NOMO-1 (cell line): ENCODE measurements around the gene SPOCK2.
"Not testable (repeated sequence)": the region's sequence is repeated elsewhere in the genome, so short reads cannot be mapped to it uniquely, and the experiment has no call there.

Experiments used
- DNase-seq, 2 experiments: peaks; one replicate each; lab custom pipeline; 2025; ENCODE audit not compliant: unreplicated experiment in 2 of 2; lab: John Stamatoyannopoulos, UW

SPOCK2 gene

DNA sequence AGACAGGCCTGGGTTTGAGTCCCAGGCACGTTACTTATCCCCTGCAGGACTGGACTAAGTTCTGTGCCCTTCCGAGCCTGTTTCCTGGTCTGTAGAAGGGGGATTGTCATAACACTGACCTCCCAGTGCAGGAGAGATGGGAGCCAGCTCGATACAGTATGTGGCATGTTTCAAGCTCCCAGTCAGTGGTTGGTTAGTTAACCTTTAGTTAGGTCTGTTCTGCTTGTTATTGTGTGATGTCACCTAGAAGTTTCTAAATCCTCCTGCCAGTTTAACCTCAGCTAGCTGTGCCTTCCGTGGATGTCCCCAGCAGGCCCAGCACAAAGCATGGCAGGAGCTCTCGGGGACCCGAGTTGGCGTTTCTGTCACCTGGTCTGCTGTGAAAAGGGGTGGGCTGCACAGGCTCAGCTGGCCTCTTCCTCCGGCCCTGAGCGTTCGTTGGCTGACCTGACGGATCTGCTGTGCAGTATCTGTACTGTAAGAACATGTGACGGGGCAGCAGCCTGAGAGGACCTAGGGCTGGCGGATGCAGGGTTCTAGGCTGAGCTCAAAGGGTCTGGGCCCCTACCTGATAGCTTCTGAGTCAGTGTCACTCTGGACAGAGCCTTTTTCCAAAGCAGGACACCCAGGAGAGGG, 53.0 kb downstream of the SPOCK2 start:
- no peak for DNase-seq

DNA sequence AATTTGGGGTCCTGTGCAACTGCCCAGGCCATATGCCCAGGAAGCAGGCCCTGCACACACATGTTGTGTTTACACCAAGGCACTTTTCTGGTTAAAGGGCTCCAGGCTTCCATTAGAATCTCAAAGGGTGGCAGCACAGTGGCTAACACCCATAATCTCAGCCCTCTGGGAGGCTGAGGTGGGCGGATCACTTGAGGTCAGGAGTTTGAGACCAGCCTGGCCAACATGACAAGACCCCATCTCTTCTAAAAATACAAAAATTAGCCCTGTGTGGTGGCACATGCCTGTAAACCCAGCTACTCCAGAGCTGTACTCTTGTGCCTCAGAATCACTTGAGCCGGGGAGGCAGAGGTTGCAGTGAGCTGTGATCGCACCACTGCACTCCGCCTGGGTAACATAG, 53.6 kb downstream of the SPOCK2 start:
- DNase-seq = no peak

DNA sequence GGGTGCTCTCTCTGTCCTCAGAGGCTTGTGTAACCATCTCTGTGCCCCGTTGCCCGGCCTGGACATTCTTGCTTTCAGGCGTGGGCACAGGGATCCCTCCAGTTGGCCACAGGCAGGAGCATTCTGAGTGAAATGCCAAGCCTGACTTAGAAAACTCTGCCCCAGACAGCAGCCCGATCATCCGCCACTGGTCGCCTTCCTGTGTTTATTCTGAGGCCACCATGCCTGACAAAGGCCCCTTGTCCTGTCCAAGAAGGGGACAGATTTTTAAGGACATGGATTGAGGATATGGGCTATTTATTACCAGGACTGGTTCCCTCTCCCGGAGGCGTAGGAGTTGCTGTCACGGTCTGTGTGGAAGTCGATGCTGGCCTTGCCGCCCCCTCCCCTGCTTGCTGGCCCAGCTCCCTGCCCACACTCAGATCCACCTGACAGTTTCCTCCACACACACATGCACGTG, 54.3 kb downstream of the SPOCK2 start:
- DNase-seq = no peak

DNA sequence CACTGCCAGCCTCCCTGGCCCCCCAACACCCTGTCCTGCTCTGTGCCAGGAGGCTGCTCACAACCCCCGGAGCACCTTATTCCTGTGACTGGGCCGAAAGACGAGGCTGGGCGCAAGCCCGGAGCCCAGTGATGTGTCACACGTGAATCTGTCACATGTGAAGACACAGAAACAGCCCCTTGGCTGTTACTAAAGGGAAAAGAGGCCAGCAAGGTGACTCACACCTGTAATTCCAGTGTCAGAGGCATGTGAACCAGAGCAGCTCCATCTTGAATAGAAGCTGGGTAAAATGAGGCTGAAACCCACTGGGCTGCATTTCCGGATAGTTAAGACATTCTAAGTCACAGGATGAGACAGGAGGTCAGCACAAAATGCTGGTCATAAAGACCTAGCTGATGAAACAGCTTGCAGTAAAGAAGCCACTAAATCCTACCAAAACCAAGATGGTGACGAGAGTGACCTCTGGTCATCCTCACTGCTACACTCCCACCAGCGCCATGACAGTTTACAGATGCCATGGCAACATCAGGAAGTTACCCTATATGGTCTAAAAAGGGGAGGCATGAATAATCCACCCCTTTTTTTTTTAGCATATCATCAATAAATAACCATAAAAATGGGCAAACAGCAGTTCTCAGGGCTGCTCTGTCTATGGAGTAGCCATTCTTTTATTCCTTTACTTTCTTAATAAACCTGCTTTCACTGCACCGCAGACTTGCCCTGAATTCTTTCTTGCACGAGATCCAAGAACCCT, 55.8 kb downstream of the SPOCK2 start:
- DNase-seq = not testable (repeated sequence)

DNA sequence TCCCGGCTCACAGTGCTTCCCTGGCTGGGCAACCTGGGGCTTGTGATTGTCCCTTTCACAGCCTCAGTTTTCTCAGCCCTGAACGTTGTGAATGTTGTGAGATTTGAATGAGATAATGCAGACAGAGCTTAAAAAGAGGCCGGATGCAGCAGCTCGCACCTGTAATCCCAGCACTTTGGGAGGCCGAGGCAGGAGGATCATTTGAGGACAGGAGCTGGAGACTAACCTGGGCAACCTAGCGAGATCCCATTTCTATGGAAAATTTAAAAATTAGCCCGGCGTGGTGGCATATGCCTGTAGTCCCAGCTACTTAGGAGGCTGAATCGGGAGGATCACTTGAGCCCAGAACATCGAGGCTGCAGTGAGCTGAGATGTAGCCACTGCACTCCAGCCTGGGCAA, 56.6 kb downstream of the SPOCK2 start:
- no peak for DNase-seq

DNA sequence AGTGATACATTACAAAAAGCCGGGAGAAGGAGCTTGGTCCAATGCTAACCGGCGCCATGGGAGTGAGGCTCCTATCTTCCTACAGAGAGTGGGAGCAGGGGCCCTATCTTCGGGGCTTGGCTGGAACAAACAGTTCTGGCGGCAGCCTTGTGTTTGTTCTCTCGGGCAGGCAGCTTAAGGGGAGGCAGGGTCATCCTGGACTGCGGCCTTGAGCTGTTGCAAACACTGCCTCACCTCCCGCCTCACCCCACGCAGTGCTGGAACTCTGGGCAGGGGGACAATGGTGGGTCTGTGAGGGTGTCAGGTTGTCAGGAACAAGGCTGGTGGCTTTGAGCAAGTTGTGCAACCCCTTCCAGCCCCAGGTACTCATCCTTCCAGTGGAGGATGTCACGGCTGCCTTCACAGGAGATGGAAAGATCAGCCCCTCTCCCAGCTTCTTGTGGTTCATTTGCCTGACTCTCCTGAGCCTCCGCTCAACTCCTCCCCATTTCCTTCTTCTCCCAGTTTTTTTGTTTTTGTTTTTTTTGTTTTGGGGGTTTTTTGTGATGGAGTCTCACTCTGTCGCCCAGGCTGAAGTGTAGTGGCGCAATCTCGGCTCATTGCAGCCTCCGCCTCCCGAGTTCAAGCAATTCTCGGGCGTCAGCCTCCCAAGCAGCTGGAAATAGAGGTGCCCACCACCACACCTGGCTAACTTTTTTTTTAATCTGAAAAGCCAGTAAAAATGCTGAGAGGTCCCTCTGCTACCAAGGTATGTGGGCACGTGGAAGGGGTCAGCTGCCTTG, 57.4 kb downstream of the SPOCK2 start:
- DNase-seq = no peak

DNA sequence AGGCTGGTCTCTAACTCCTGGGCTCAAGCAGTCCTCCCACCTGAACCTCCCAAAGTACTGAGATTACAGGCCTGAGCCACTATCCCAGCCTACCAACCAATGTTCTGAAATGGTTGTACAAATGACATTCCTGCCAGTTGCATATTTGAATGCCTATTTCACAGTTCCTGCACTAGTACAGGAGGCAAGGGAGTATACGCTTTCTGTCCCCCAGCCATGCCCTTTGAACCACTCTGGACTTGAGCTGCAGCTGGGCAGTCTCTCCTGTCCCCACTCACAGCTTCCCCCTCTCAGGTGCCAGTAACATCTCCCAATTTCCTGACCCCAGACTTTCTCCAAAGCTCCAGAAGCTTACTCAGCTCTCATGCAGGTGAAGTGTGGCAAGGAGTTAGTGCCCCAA, 58.9 kb downstream of the SPOCK2 start:
- no peak for DNase-seq

DNA sequence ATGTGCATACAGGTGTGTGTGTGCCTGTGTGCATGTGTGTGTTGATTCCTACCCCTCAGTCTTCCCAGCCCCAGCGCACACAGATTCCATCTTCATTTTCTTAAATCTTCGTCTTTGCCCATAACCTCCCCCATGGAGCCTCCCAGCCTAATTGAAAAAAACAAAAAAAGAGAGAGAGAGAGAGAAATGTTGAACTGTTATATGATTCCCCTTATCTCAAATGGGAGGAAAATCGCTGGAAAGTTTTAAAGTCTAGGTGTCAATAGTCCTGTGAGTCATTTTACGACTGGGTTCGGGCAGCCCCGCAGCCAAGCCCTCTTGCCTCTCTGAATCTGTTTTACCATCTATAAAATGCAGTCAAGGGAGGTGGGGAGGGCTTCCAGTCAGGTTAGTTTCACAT, 60.9 kb downstream of the SPOCK2 start:
- no peak for DNase-seq

DNA sequence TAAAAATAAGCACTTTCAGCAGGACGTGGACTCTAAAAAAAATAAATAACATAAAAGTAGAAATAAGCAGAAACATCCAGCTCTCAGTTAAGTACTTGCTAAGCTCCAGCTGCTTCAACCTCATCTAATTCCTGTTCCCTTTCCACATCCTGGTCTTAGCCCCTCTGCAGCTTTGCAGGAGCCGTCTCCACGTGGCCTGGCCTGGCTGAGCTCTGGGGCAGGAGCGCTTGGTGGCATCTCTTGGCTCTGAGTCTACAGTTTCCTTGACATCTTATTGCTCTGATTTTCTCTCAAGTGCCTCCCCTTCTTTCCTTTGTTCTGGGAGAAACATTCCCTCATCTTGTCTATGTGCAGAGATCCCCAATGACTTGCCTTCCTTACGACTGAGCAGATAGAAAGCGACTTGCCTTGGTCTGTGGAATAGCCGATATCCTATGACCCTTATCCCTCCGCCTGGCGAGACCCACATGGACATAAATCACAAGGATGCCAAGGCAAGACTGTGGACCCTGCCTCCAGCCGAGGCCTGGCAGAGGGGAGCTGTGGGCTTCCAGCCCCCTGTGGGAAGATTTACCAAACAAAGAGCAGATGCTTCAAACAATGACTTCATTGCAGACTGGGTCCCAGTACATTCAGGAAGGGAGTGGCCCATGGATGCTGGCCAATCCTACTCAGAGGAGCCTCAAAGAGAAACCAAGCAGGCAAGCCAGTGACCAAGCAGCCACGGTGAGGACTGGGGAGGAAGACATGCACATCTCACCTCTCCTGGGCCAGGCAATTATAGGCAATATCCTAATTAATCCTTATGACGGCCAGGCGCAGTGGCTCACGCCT, 61.9 kb downstream of the SPOCK2 start:
- no peak for DNase-seq

DNA sequence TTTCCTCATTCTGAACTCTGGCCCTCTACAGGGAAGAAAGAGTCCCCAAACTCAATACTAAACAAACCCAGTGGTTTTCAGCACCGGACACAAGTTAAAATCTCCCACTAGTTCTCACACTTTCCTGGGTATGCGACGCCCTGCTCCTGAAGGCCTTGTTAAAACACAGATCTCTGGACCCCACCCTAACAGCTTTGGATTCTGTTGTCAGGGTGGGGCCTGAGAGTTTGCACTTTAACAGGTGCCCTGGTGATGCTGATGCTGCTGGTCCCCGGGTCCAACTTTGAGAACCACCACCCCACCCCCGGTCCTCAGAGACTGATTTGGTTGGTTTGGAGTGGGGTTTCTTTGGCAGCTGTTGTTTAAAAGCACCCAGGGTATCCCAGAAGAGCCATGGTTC, 62.5 kb downstream of the SPOCK2 start:
- DNase-seq = no peak

DNA sequence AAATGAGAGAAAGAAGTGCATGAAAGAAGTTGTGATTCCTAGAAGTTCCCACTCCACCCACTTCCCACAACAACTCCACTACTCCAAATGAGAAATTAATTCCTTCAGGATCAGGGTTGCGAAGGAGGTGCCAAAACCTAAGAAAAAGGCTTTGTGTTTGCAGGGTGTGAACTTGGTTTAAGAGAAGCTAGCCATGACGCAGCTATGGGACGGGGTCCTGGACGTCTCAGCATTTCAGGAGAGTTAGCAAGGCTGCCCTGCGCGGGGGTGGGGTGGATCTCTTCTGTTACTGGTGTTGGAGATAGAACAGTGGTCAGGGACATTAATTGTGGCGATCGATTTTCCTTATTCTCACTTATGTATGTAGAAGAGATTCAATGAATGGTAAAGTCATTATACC, 63.0 kb downstream of the SPOCK2 start:
- no peak for DNase-seq

DNA sequence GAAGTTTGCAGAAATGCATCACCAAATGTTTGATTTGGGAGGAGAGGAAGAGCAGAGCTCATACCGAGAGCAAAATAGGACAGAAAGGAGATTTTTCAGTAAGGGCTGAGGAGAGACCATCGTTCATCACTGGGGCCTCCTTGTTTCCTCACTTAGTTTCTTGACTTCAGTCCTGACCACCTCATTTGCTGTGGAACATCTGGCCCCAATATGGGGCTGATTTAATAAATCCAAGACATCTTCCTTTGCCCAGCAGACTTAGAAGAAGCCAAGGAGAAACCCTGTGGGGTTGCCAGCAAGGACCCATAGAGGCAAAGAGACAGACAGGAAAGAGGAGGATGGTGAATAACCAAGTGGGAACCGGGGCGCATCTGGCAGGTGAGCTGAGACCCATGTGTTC, 63.8 kb downstream of the SPOCK2 start:
- DNase-seq = no peak

DNA sequence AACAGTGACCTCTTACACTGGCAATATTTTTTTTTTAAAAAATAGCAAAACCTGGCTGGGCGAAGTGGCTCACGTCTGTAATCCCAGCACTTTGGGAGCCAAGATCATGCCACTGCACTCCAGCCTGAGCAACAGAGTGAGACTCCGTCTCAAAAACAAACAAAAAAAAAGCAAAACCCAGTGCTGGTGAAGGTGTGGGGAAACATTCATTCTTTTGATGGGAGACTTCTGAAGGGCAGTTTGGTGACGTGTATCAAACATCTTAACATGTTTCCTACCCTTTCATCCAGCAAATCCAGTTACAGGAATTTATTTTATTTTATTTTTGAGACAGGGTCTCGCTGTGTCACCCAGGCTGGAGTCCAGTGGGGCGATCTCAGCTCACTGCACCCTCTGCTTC, 66.1 kb downstream of the SPOCK2 start:
- no peak for DNase-seq

DNA sequence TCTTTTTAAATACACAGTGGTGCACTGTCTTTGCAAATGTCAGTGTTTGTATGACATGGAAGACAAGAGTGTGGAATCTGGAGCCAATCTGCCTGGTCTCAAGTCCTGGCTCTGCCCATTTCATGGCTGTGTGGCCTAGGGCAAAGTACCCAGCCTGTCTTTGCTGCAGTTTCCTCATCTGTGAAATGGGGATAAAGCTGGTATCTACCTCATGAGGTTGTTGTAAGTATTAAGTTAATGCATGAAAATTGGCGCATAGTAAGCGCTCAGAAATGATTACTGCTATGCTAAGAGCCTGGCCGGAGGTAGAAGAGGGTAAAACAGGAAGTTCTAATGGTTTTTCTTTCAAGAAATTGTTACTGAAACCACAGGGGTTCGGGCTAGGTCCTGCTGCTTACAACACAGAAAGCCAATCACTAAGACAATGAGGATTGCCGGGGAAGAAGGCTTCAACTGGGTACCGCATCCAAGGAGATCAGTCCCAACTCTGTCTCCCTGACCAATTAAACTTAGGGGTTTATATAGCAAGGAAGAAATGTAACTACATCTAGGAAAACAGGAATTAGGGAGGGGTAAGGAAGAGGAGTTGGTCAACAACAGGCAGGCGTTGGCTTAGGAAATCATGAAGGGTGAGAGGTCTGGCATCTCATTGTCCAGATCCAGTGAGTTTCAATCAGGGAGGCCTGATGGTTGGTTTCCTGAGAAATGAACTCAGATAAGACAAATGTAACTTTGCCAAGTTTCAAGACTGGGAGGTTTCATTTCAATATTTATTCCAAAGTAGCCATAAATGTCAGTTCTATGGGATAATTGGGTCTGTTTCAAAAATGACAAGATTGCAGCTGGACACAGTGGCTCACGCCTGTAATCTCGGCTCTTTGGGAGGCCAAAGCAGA, 67.2 kb downstream of the SPOCK2 start:
- DNase-seq = peak; percentile 38 to 76

DNA sequence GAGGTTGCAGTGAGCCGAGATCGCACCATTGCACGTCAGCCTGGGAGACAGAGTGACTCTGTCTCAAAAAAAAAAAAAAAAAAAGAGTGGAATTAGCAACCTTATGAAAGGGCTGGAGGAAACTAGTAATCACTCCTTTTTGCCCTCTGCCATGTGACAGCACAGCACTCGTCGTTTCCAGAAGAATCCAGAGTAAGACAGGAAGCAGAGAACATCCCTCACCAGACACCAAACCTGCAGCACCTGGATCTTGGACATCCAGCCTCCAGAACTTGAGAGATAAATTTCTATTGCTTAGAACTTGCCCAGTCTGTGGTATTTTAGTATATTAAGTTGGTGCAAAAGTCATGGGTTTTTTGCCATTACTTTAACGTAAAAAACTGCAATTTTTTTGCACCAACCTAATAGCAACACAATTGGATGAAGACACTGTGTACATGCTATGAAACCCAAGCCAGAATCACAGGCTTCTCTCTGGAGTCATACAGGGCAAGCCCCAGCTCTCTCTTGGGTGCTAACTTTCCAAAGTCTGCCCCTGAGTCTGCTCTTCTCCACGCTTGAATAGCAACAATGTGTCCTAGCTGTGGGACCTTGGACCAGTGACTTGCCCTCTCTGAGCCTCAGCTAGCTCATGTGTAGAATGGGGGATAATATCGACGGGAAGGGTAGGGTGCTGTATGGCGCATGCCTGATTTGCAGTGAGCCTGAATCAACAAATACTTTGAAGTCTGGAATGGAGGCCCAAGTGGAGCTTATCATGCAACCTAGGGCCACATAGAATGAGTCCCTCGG, 69.1 kb downstream of the SPOCK2 start:
- DNase-seq = no peak

DNA sequence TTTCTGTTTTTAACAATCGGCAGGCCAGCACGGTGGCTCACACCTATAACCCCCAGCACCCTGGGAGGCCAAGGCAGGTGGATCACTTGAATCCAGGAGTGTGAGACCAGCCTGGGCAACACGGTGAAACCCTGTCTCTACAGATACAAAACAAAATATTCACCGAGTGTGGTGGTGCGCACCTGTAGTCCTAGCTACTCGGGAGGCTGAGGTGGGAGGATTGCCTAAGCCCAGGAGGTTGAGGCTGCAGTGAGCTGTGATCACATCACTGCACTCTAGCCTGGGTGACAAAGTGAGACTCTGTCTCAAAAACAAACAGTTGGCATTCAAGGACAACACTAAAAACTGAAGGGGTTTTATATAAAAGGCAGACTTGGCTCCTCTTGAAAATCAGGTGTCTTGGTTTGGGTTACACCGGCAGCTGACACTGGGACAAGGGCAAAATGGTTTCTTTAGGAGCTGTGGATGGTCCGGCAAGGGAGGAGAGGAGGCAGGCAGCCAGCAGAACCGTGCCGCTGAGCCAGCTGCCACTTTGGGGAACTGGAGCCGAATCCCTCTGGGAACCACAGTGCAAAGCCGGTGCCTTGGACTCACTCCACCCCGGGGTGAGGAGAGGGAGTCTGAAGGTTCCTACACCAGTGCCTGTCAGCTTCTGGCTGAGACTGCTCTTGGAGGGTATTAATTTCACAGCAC, 71.6 kb downstream of the SPOCK2 start:
- DNase-seq = no peak

DNA sequence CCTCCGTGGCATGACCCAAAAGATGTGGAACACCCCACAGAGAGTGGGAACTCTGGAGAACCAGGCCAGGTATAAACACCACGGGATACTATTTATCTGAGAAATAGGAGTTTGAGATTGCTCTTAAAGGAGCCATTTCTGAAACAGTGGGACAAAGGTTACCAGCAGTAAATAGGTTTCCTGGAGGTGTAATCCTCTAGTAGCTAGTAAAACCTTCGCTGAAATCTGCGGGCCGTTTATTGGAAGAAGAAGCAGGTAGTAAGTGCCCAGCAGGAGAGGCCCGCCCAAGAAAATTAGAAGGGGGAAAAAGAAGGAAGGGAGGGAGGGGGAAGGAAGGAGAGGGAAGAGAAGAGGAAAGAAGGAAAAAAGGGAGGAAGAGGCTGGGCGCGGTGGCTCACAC, 72.5 kb downstream of the SPOCK2 start:
- DNase-seq = no peak

DNA sequence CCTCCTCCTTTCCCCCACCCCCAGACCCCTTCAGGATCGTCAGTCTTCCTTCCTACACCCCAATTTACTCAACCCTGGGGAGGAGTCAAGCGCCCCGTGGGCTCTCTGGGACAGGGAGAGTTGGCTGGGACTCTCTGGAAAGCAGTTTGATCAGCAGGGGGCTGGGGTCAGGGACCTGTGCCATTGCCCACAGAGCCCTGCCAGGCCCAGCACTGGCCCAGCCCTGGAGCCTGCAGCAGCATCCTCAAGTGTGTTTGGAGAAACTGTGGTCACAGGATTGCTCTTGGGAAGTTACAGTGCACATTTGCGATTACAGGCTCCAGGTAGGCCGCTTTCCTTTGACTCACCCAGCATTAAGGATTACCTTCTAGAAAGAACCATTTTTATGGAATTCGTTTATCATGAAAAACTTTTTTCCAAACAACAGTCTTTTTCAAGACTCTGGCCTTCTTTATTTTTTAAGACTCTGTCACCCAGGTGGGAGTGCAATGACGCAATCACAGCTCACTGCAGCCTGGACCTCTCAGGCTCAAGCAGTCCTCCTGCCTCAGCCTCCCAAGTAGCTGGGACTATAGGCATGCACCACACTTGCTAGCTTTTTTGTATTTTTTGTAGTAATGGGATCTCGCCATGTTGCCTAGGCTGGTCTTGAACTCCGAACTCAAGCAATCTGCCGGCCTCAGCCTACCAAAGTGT, 73.4 kb downstream of the SPOCK2 start:
- DNase-seq = no peak
